Myocyte (in vitro differentiated cells): ENCODE measurements around the gene CLIP3. TPM values are rescaled to one million over a fixed set of nuclear protein-coding genes. Genes with fewer than 3 reads are reported as not detected.
A peak's percentile ranks its signal among the peaks of the same experiment; 100 is the strongest.
"Not testable (repeated sequence)": the region's sequence is repeated elsewhere in the genome, so short reads cannot be mapped to it uniquely, and the experiment has no call there.

Experiments used
- DNase-seq: peaks from one replicate; pipeline ENCODE4 v3.0.0-alpha.2; 2012; ENCODE audit warnings: low read depth
- polyA plus RNA-seq: library from polyadenylated mRNA; unstranded; fragments of >200 nt; gene quantifications from one replicate; pipeline ENCODE4 v1.2.1, GENCODE V29; 2012; ENCODE audit warnings: missing spikeins
- total RNA-seq: library from RNA; depleted of rRNA; stranded (reverse); fragments of >200 nt; gene quantifications from 2 replicates; pipeline ENCODE4 v1.2.3, GENCODE V29; 2014

The CLIP3 gene, protein sequence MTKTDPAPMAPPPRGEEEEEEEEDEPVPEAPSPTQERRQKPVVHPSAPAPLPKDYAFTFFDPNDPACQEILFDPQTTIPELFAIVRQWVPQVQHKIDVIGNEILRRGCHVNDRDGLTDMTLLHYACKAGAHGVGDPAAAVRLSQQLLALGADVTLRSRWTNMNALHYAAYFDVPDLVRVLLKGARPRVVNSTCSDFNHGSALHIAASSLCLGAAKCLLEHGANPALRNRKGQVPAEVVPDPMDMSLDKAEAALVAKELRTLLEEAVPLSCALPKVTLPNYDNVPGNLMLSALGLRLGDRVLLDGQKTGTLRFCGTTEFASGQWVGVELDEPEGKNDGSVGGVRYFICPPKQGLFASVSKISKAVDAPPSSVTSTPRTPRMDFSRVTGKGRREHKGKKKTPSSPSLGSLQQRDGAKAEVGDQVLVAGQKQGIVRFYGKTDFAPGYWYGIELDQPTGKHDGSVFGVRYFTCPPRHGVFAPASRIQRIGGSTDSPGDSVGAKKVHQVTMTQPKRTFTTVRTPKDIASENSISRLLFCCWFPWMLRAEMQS
- 4.9 and 7.6 TPM in 2 replicates for total RNA-seq
- polyA plus RNA-seq = 61.9 TPM

DNA sequence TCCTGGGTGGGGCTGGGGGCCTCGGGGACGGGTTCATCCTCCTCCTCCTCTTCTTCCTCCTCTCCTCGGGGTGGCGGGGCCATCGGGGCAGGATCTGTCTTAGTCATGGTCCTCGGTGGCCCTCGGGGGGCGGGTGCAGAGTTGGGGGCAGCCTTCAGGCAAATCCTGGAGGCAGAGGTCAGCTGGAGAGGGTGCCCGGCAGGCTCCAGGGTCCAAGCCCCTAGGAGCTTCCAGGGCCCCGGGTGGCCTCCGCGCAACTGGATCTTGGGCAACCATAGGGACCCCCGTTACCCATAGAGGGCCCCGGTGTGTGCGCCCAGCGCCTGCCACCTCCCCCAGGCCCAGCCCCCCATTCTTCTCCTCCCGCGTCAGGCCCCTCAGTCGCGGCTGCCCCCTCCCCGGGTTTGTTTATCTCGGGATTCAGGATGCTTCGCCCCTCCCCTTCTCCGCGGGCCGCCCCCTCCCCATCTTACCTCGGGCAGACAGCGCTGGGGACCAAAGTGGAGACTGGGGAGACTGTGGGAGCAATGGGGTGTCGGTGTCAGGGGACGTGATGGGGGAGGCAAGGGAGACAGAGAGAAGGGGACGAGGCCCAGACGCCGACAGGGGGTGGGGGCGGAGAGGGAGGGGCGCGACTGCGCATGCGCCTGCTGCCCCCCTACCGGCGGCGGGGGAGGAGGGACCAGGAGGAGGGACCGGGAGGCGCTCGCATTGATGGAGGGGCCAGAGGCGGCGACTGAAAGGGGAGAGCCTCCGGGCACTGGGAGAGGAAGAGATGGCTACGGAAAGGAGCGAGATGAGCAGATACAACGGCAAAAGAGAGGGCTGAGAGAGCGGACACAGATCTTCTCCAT, at the start of gene CLIP3:
Gene CLIP3 (minus strand): TSS at position 623 of the 854 bp plus-strand sequence. CDS start 516 bp downstream, at position 107.
- DNase-seq = peak; percentile 70

DNA sequence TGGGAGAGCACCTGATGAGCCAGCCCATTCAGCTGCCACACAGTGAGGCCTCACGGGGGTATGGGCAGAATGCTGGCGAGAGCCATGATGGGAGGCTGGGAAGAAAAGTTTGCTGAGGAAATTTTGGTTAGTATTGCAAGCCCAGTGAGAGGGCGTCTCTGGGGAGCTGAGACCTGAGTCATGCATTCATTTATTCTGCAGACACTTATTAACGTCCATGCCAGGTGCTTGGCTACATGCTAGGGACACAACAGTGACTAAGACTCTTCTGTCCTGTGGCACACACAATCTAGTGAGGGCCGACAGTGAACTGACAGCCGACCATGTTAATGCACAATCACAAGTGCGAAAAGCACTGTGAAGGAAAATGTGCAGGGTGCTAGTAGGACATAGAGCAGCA, 49.2 kb upstream of the CLIP3 start:
- DNase-seq = peak; percentile 40

DNA sequence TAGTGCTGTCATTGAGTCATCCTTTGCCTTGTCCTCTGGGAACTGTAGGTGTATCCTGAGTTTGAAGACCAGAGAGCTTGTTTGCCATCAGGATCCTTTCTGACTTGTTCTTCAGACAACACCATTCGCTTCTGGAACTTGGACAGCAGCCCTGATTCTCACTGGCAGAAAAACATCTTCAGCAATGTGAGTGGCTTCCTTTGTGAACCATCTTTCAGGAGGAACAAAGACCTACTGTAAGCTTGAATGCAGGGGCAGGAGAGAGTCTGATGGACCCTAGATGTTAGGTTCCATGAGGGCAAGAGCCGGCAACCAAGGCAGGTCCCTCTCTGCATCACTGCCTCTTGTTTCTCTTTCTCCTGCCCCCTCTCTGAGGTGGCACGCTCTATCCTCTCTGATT, 48.7 kb upstream of the CLIP3 start:
- no peak for DNase-seq

DNA sequence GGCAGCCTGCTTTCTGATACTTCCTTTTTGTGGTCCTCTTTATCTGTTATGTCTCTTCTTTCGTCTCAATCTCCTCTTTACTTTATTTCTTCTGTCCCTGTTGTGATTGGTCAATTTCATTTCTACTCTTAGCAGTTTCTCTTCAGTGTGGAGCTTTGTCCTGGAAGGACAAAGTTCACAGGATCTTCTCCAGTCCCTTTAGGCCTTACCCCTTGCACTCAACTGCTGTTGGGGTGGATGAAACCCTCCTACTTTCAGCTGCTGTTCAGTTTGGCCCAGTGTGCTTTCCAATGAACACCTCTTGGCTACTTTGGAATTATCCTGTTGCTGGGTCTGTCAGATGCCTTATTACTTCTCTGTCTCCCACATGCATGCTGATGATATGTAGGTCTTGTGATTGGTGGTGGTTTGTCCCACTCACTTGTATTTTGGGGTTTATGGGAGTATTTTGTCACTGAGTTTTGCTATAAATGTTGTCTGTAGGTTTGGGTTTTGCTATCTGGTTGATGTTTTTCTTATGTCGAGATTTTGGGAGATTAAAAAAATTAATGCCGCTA, 46.8 kb upstream of the CLIP3 start:
- DNase-seq = no peak

DNA sequence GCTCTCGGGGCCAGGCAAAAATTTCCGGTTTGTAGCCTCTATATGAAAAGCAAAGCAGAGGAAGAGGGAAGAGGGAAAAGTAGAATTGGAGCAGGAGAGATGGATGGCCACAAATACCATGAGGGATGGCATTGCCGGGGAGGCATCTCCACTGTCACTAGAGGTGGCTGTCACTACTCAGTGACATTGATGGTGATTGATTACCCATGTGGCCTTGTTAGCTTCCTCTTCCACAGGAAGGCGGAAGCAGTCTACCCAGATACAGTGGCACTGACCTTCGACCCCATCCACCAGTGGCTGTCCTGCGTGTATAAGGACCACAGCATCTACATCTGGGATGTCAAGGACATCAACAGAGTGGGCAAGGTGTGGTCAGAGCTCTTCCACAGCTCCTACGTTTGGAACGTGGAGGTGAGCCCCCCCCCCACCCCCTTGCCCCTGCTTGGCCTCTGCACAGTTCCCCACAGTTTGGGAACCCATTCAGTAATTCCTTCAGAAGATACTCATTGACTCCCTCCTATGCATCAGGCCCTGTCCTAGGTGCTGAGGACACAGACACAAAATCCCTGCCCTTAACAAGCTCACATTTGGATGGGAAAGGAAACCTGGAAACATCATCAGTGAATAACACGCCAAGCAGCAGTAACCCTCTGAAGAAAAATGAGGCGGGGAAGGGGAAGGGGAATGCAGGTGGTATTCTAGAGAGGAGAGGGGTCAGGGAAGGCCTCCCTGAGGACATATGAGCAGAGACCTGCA, 40.6 kb upstream of the CLIP3 start:
- no peak for DNase-seq

DNA sequence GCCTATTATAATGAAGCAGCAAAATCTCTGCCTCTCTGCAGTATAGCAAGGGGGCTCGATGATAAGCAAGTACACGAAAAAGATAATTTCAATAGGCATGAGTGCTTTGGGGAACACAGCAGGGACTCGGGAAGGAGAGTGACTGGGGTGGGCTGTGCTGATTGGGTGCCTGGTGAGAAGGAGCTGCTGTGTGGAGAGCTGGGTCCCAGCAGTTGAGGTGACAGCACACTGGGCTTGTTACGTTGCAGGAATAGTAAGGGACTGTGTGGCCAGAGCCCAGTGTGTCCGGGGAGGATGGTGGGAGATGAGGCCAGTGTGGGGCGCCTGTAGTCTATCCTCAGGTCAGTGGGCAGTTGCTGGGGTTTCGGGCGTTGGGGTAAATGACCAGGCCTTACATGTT, 39.4 kb upstream of the CLIP3 start:
- DNase-seq = no peak

DNA sequence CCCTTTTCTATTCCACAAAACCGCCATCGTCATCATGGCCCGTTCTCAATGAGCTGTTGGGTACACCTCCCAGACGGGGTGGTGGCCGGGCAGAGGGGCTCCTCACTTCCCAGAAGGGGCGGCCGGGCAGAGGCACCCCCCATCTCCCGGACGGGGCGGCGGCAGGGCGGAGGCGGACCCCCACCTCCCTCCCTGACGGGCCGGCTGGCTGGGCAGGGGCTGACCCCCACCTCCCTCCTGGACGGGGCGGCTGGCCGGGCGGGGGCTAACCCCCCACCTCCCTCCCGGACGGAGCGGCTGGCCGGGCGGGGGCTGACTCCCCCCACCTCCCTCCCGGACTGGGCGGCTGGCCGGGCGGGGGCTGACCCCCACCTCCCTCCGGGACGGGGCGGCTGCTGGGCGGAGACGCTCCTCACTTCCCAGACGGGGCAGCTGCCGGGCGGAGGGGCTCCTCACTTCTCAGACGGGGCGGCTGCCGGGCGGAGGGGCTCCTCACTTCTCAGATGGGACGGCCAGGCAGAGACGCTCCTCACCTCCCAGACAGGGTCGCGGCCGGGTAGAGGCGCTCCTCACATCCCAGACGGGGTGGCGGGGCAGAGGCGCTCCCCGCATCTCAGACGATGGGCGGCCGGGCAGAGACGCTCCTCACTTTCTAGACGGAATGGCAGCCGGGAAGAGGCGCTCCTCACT, 36.3 kb upstream of the CLIP3 start:
- DNase-seq = not testable (repeated sequence)

DNA sequence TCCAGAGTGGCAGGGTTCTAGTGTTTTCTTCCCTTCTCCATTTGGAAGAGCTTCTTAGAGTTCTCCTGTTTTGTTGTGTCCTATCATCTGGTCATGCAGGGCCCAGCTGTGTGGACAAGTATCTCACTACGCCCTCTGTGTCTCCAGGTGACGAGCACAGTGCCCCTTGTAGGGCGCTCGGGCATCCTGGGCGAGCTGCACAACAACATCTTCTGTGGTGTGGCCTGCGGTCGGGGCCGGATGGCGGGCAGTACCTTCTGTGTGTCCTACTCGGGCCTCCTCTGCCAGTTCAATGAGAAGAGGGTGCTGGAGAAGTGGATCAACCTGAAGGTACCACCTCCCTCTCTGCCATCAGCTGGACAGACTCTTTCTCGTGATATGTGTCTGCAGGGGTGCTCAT, 35.0 kb upstream of the CLIP3 start:
- DNase-seq = no peak

DNA sequence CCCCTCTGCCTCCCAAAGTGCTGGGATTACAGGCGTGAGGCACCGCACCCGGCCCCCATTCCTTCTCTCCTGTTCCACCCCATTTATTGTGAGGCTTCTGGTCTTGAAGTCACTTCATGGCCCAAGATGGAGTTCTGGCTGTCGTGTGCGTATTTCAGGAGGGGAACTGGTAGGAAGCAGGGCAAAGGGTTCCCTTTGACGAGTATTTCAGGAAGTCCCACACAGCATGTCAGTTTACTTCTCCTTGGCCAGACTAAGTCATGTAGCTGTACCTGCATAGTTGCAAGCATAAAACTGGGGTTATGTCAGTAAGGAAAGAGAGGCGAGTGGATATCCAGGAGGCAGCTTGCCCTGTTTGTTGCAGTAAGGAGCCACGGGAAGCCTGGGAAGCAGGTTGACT, 32.2 kb upstream of the CLIP3 start:
- DNase-seq = no peak

DNA sequence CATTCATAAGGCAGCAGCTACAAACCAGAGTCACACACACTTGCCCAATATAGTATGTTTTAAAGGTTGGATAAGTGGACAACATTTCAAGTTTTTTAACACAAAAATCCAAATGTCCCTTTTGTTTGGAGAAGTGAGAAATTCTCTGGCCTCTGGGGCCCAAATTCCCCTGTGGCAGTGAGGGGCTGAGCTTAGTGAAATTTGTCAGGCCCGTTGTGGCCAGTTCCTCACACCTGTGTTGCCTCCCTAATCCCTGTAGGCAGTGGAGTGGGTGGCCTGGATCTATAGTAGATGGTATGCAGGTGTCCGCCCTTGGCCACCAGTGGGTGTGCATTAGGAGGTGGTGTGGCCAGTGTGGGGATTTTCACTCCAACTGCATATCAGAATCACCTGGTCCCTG, 28.7 kb upstream of the CLIP3 start:
- no peak for DNase-seq

DNA sequence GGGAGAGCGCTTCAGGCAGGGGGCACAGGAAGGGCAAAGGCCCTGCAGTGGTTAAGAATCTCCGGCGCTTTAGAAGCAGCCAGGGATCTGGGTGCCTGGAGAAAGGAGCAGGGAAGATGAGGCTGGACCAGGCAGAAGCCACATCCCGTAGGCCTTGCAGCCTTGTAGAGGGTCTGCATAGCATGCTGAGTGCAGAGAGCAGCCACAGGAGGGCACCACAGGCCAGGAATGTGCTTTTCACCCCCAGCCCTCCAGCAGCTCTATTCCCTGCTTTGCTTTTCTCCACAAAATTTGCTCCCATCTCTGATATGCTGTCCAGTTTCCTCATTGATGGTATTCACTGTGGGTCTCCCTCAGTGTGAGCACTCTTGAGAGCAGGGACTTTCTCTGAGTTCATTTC, 27.8 kb upstream of the CLIP3 start:
- peak; percentile 61 for DNase-seq

DNA sequence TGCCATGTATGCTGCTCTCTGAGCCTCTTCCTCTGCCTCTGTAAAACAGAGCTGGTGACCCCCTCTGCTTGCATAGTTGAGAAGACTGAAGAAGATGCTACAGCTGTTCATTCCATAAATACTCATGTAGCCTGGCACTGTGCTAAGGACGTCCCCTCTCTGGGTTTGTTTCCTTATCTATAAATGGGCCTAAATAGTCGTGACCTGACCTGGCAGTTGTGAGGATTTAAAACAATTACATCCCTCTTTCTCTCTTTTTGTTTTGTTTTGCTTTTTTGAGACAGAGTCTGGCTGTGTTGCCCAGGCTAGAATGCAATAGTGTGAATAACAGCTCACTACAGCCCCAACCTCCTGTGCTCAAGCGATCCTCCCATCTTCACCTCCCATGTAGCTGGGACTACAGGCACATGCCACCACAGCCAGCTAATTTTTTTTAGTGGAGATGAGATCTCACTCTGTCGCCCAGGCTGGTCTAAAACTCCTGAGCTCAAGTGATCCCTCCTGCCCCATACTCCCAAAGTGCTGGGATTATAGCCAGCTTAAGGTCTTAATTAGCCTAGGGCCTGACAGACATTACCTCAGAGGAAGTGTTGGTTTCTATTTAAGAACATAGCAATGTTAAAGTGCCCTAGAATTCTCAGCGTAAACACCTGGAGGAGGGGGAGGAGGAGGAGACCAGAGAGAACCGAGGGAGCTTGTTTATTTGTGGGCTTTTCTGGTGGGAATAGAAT, 26.7 kb upstream of the CLIP3 start:
- peak; percentile 80 for DNase-seq

DNA sequence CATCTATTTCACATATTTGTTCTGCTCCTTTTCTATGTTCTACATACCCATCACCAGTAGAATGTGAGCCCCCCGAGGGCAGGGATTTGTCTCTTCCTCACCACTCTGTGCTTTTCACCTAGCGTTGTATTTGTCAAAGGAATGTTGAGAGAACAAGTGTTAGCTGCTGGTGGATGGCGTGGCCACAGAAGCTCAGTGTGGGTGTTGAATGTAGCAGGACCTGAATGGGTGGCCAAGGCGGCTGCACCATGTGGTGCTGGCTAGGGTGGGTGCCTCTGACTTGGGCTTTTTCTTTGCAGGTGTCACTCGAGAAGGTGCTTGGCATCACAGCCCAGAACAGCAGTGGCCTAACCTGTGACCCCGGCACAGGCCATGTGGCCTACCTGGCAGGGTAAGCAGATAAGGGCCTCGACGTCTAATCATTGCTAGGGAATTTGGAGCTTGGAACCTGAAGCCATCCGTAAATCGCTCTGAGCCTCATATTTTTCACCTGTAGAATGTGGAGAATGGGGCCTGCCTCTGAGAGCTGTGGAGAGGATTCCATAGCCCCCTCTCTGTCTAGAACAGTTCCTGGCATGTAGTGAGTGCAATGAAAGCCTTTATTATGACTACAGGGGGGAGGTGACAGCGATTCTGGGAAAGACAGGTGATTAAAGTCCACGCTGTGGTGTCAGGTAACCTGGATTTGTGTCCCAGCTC, 26.0 kb upstream of the CLIP3 start:
- DNase-seq = peak; percentile 13

DNA sequence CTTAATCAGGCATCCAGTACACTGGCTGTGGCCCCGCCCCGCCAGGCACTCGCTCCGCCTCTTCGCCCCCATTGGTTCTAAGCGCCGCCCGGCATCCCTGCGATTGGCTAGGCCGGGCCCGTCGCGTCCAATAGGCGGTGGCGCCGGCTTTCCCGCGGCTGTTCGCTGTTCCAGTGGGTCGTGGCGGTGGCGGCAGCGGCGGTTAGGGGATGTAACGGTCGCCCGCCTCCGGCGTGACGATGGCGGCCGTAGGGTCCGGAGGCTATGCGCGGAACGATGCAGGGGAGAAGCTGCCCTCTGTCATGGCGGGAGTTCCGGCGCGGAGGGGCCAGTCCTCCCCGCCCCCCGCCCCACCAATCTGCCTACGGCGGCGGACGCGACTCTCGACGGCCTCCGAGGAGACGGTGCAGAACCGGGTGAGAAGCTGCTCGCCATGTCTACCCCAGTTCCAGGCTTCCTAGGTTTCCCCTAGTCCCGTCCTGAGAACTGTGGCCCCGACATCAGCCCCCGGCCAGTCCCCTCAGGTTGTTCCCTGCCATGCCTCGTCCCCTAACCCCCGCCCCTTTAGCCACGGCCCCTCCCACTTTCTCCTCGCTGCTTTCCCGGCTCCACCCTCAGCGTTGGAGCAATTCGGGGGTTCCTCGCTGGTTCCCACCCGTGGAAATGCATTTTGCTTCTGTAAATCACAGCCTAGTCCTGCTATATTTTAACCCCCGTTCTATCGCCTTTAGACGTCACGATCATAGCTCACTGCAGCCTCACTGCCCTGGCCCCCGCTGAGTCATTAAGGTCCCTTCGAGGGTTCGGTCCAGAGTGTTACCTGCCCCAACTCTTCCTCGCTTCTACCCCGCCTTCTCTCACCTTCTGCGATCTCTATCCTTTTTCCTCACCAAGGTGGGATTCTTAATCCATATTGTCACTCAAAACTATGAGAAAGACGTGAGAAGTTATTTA, 22.3 kb upstream of the CLIP3 start, which contains the start of gene WDR62:
Gene WDR62 (plus strand): TSS at position 165 of the 954 bp plus-strand sequence. CDS start 75 bp downstream, at position 240.
- DNase-seq = peak; percentile 93

DNA sequence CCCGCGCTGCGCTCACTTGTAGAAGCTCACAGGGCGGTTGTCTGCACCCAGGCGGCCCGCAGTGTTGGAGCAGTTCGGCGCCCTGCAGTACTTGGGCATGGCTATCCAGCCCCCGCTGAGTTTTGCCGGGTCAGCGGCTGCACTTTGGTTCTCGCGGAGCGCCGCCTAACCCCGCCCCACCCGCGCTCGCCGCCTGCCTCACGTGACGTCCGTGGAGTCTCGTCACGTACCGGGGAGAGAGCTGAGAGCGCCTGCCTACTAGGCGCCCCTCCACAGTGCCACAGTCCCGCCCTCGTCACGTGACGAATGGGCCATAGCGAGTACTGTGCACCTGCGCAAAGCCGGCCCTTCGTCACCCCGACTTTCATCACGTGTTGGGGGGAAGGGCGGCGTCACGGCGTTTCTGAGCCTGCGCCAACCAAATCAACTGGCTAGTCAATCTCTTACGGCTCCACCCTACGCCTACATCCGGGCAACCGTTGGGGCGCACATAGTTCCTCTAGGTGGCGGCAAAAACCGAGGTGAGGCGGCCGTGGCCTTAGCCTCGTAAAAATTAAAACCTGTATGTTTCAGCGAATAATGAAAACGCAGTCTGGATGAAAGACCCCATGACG, 21.6 kb upstream of the CLIP3 start, which contains the start of gene THAP8:
Gene THAP8 (minus strand): TSS at position 167 of the 614 bp plus-strand sequence. CDS start 68 bp downstream, at position 99.
- DNase-seq = peak; percentile 100

DNA sequence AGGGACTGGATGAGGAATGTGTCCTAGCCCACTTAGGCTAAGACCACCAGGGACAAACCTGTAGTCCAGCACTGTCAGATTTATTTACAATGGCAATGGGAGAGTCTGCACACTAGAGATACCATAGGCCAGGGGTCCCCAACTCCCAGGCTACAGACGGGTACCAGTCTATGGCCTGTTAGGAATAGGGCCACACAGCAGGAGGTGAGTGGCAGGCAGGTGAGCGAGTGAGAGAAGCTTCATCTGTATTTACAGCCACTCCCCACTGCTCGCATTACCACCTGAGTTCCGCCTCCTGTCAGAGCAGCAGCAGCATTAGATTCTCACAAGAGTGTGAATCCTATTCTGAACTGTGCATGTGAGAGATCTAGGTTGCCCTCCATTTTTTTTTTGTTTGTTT, 19.0 kb upstream of the CLIP3 start:
- DNase-seq = no peak

DNA sequence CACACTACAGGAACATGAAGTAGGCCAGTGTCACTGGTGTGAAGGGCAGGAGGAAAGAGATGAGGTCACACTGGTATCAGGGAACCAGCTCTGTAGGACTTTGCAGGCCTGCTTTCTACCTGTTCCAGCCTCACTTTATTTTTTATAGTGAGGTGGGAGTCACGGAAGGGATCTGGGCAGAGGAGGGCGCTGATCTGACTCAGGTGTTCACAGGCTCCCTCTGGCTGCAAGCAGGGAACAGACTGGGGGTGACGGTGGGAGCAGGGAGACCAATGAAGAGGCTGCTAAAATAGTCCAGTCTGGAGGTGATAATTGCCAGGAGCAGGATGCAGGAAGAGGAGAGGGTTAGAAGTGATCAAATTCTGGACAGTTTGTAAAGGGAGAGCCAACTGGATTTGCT, 18.6 kb upstream of the CLIP3 start:
- DNase-seq = no peak
